ENCODE data around the gene LRRC71. TPM values are rescaled to one million over a fixed set of nuclear protein-coding genes. Genes with fewer than 3 reads are reported as not detected.

LRRC71 gene
- total RNA-seq, 4 donors from 2014 or later: 0.60 to 0.78 (median 0.66) TPM; not detected in 1

DNA sequence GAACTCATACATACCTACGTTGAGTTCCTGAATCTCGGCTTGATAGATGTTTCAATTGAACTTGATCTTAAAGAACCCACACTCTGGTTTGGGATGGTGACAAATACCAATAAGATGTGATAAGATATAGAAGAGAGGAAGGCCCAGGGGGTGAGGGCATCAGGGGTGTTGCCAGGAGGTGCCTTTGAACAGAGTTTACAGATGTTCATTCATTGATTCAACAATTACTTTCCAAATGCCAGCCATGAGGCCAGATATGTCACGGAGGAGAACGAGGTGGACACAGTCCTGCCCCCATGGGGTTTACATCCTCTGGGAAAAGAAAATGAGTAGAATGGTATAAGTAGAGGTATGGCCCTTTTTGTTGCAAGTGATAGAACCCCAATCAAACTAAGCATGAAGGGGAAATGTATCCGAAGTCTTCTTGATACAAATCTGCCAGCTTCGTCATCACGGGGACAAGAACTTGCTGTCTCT lies 659 bp downstream of the LRRC71 start:
- H3K4me3 ChIP-seq: no peak overlapping the region
- H3K27ac ChIP-seq: no peak overlapping the region
- H3K9me3 ChIP-seq: peaks cover 0 to 12% (median 0%) of the 10 kb centered on the region in 4 donors
- H3K36me3 ChIP-seq: peaks cover 0 to 20% (median 0%) of the 10 kb centered on the region in 3 donors
- TF ChIP-seq EP300 (IDR thresholded peaks at IDR 0.05) (no peak), CTCF (IDR thresholded peaks at IDR 0.05) (no peak), POLR2A (IDR thresholded peaks at IDR 0.05) (no peak)
- DNase-seq (ENCODE audit: low spot score in 2 of 2): no peak
- H3K27me3 ChIP-seq: peaks cover 0 to 72% of the 10 kb centered on the region in 2 donors
- 60 to 64% methylated on average over 7 of the region's 7 CpGs for WGBS, 2 donors
- peaks cover 0 to 26% (median 10%) of the 10 kb centered on the region in 4 donors for H3K4me1 ChIP-seq

GRCh38 chr1:156922986-156923669 lies 2.7 kb downstream of the LRRC71 start:
- H3K27me3 ChIP-seq: peaks cover 0 to 91% of the 10 kb centered on the region in 2 donors
- peaks cover 0 to 37% (median 14%) of the 10 kb centered on the region in 4 donors for H3K4me1 ChIP-seq
- no peak overlapping the region for H3K27ac ChIP-seq
- no peak for DNase-seq (ENCODE audit: low spot score in 2 of 2)
- TF ChIP-seq CTCF (IDR thresholded peaks at IDR 0.05) (no peak), EP300 (IDR thresholded peaks at IDR 0.05) (no peak), POLR2A (IDR thresholded peaks at IDR 0.05) (no peak)
- H3K4me3 ChIP-seq: no peak overlapping the region
- 26 to 27% methylated on average over 11 of the region's 11 CpGs for WGBS, 2 donors
- H3K9me3 ChIP-seq: peaks cover 0 to 5% (median 0%) of the 10 kb centered on the region in 4 donors
- H3K36me3 ChIP-seq: peaks cover 0 to under 1% (median 0%) of the 10 kb centered on the region in 3 donors

GRCh38 chr1:156923670-156924477 lies 3.4 kb downstream of the LRRC71 start:
- peaks cover 0 to 37% (median 14%) of the 10 kb centered on the region in 4 donors for H3K4me1 ChIP-seq
- peaks cover 0 to 94% of the 10 kb centered on the region in 2 donors for H3K27me3 ChIP-seq
- H3K9me3 ChIP-seq: no peaks in the 10 kb centered on the region
- 7 to 9% methylated on average over 42 to 60 of the region's 64 CpGs for WGBS, 2 donors
- no peaks in the 10 kb centered on the region for H3K36me3 ChIP-seq
- no peak for DNase-seq (ENCODE audit: low spot score in 2 of 2)
- no peak for TF ChIP-seq POLR2A (IDR thresholded peaks at IDR 0.05)
- no peak overlapping the region for H3K4me3 ChIP-seq
- no peak overlapping the region for H3K27ac ChIP-seq

- H3K27ac ChIP-seq: no peak overlapping the region
- TF ChIP-seq POLR2A (IDR thresholded peaks at IDR 0.05) (no peak), EP300 (IDR thresholded peaks at IDR 0.05) (no peak), CTCF (IDR thresholded peaks at IDR 0.05) (no peak)
- DNase-seq (ENCODE audit: low spot score in 2 of 2): no peak
- no peaks in the 10 kb centered on the region for H3K36me3 ChIP-seq
- no peaks in the 10 kb centered on the region for H3K9me3 ChIP-seq
- H3K4me3 ChIP-seq: no peak overlapping the region
- peaks cover 0 to 37% (median 14%) of the 10 kb centered on the region in 4 donors for H3K4me1 ChIP-seq
- WGBS, 2 donors: 46 to 62% methylated on average over 21 to 22 of the region's 22 CpGs
- peaks cover 0 to 88% of the 10 kb centered on the region in 2 donors for H3K27me3 ChIP-seq
Measured at GRCh38 chr1:156924478-156925153, 4.2 kb downstream of the LRRC71 start.

DNA sequence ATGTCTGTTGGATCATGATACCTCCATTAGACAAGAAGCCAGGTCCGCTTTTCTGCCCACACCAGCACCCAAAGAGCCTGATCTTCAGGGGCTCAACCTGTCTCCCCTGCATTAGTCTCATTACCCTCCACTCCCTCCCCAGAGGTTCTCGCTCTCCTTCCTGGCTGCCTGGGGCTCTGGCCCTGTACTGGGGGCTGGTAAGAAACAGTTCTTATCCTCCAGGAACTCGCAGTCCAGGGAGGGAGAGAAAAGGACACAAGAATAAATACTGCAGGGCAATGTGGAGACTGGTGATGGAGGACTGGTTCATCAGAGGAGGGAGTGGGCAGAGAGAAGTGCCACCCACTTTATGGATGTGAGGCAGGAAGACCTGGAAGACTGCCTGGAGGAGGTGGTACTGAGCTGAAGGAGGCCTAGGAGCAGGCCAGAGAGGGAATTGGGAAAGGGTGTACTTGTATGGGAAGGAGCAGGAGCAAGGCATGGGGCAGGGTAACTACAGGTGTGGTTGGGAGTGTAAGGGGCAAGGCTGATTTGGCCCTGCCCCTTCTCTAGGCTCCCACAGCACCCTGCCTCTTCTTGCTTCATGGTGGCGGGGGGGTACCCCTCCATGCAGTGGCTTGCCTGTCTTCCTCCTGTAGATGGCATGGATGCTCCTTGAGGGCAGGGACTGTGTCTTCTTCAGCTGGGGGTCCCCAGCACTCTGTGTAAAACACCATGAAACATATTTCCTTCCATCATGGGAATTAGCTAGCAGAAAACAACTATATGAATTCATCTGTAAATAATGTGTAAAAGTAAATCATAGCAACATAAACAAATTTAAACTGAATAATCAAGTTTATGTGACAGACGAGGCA lies 5.0 kb downstream of the LRRC71 start:
- Histone ChIP-seq H3K9me3 (no peaks in the 10 kb centered on the region), H3K36me3 (no peaks in the 10 kb centered on the region), H3K27ac (no peak overlapping the region), H3K27me3 (peaks cover 0 to 81% of the 10 kb centered on the region in 2 donors), H3K4me3 (no peak overlapping the region), H3K4me1 (peaks cover 0 to 32% (median 12%) of the 10 kb centered on the region in 4 donors)
- DNase-seq (ENCODE audit: low spot score in 2 of 2): no peak
- TF ChIP-seq POLR2A (IDR thresholded peaks at IDR 0.05) (no peak), EP300 (IDR thresholded peaks at IDR 0.05) (no peak), CTCF (IDR thresholded peaks at IDR 0.05) (no peak)
- 79 to 83% methylated on average over 4 to 5 of the region's 5 CpGs for WGBS, 2 donors
